Measurements from ENCODE around the gene ACAA2. TPM values are rescaled to one million over a fixed set of nuclear protein-coding genes. Genes with fewer than 3 reads are reported as not detected.

The ACAA2 gene
- total and polyA plus RNA-seq, 4 donors = 55.6 to 1,315 (median 646) TPM

DNA sequence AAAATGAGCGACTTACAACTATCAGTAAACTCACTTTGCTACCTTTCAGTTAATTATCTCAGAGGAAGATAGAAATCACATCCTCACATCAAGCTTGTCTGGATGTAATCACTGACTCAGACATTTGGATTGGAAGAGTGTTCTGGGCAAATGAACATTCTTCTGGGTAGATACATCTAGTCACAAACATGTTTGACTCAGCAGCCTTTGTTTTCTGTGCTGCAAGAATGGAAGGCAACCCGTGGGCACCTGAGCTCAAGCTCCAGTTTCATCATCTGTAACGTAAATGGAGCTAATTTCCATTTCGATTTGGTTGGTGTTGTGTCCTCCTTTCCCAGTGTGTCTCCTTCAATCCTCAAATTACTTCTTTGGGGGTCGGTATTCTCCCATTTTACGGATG, 58.5 kb downstream of the ACAA2 start:
- WGBS = 95% methylated on average over 6 of the region's 6 CpGs
- Histone ChIP-seq H3K27me3 (ENCODE audit: control insufficient read depth in 4 of 4, insufficient read depth in 4 of 4, low read length in 3 of 4) (no peaks in the 10 kb centered on the region), H3K4me1 (ENCODE audit: control insufficient read depth in 4 of 4, insufficient read depth in 4 of 4, low read length in 3 of 4) (peaks cover 6 to 24% (median 18%) of the 10 kb centered on the region in 4 donors), H3K9me3 (ENCODE audit: control insufficient read depth in 4 of 4, low read length in 3 of 4) (no peaks in the 10 kb centered on the region), H3K27ac (ENCODE audit: low read depth in 1 of 2, low read length in 2 of 2) (no peak overlapping the region), H3K4me3 (ENCODE audit: low read depth in 1 of 3, low read length in 3 of 3) (no peak overlapping the region), H3K9ac (ENCODE audit: low read depth in 1 of 2, low read length in 2 of 2) (no peak overlapping the region), H3K36me3 (ENCODE audit: control insufficient read depth in 4 of 4, insufficient read depth in 3 of 4, low read depth in 1 of 4, low read length in 3 of 4) (no peaks in the 10 kb centered on the region)
- DNase-seq (ENCODE audit: low spot score) = no peak
- no peak for TF ChIP-seq RAD21 (IDR thresholded peaks at IDR 0.05)
- TF ChIP-seq EGR1 (IDR thresholded peaks at IDR 0.05; ENCODE audit: low read depth in 2 of 2) = no peak
- no peak for TF ChIP-seq RXRA (IDR thresholded peaks at IDR 0.05)
- no peak for TF ChIP-seq HNF4A (conservative IDR thresholded peaks at IDR 0.05)
- TF ChIP-seq FOXA2 (IDR thresholded peaks at IDR 0.05) = no peak
- TF ChIP-seq HNF4G (IDR thresholded peaks at IDR 0.05) = no peak
- no peak for TF ChIP-seq MAX (IDR thresholded peaks at IDR 0.05)
- TF ChIP-seq, protein P1, sequence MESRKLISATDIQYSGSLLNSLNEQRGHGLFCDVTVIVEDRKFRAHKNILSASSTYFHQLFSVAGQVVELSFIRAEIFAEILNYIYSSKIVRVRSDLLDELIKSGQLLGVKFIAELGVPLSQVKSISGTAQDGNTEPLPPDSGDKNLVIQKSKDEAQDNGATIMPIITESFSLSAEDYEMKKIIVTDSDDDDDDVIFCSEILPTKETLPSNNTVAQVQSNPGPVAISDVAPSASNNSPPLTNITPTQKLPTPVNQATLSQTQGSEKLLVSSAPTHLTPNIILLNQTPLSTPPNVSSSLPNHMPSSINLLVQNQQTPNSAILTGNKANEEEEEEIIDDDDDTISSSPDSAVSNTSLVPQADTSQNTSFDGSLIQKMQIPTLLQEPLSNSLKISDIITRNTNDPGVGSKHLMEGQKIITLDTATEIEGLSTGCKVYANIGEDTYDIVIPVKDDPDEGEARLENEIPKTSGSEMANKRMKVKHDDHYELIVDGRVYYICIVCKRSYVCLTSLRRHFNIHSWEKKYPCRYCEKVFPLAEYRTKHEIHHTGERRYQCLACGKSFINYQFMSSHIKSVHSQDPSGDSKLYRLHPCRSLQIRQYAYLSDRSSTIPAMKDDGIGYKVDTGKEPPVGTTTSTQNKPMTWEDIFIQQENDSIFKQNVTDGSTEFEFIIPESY (IDR thresholded peaks at IDR 0.05) = no peak
- TF ChIP-seq FOXA1 (IDR thresholded peaks at IDR 0.05) = no peak
- no peak for TF ChIP-seq JUND (IDR thresholded peaks at IDR 0.05)
- TF ChIP-seq, protein P2, sequence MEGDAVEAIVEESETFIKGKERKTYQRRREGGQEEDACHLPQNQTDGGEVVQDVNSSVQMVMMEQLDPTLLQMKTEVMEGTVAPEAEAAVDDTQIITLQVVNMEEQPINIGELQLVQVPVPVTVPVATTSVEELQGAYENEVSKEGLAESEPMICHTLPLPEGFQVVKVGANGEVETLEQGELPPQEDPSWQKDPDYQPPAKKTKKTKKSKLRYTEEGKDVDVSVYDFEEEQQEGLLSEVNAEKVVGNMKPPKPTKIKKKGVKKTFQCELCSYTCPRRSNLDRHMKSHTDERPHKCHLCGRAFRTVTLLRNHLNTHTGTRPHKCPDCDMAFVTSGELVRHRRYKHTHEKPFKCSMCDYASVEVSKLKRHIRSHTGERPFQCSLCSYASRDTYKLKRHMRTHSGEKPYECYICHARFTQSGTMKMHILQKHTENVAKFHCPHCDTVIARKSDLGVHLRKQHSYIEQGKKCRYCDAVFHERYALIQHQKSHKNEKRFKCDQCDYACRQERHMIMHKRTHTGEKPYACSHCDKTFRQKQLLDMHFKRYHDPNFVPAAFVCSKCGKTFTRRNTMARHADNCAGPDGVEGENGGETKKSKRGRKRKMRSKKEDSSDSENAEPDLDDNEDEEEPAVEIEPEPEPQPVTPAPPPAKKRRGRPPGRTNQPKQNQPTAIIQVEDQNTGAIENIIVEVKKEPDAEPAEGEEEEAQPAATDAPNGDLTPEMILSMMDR (IDR thresholded peaks at IDR 0.05; ENCODE audit: low read depth, low read length, missing input control) = no peak
- TF ChIP-seq, protein P3, sequence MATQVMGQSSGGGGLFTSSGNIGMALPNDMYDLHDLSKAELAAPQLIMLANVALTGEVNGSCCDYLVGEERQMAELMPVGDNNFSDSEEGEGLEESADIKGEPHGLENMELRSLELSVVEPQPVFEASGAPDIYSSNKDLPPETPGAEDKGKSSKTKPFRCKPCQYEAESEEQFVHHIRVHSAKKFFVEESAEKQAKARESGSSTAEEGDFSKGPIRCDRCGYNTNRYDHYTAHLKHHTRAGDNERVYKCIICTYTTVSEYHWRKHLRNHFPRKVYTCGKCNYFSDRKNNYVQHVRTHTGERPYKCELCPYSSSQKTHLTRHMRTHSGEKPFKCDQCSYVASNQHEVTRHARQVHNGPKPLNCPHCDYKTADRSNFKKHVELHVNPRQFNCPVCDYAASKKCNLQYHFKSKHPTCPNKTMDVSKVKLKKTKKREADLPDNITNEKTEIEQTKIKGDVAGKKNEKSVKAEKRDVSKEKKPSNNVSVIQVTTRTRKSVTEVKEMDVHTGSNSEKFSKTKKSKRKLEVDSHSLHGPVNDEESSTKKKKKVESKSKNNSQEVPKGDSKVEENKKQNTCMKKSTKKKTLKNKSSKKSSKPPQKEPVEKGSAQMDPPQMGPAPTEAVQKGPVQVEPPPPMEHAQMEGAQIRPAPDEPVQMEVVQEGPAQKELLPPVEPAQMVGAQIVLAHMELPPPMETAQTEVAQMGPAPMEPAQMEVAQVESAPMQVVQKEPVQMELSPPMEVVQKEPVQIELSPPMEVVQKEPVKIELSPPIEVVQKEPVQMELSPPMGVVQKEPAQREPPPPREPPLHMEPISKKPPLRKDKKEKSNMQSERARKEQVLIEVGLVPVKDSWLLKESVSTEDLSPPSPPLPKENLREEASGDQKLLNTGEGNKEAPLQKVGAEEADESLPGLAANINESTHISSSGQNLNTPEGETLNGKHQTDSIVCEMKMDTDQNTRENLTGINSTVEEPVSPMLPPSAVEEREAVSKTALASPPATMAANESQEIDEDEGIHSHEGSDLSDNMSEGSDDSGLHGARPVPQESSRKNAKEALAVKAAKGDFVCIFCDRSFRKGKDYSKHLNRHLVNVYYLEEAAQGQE (IDR thresholded peaks at IDR 0.05) = no peak
- TF ChIP-seq, protein P4, sequence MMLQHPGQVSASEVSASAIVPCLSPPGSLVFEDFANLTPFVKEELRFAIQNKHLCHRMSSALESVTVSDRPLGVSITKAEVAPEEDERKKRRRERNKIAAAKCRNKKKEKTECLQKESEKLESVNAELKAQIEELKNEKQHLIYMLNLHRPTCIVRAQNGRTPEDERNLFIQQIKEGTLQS (IDR thresholded peaks at IDR 0.05) = no peak
- no peak for TF ChIP-seq GABPA (IDR thresholded peaks at IDR 0.05 in 1 of 2, conservative IDR thresholded peaks at IDR 0.05 in 1 of 2)
- TF ChIP-seq NR2F2 (IDR thresholded peaks at IDR 0.05) = no peak

GRCh38 chr18:49753643-49754042, 59.7 kb downstream of the ACAA2 start:
- Histone ChIP-seq H3K9me3 (ENCODE audit: control insufficient read depth in 4 of 4, low read length in 3 of 4) (no peaks in the 10 kb centered on the region), H3K4me1 (ENCODE audit: control insufficient read depth in 4 of 4, insufficient read depth in 4 of 4, low read length in 3 of 4) (peaks cover 6 to 24% (median 18%) of the 10 kb centered on the region in 4 donors), H3K27ac (ENCODE audit: low read depth in 1 of 2, low read length in 2 of 2) (no peak overlapping the region), H3K36me3 (ENCODE audit: control insufficient read depth in 4 of 4, insufficient read depth in 3 of 4, low read depth in 1 of 4, low read length in 3 of 4) (no peaks in the 10 kb centered on the region), H3K4me3 (ENCODE audit: low read depth in 1 of 3, low read length in 3 of 3) (no peak overlapping the region), H3K9ac (ENCODE audit: low read depth in 1 of 2, low read length in 2 of 2) (no peak overlapping the region), H3K27me3 (ENCODE audit: control insufficient read depth in 4 of 4, insufficient read depth in 4 of 4, low read length in 3 of 4) (no peaks in the 10 kb centered on the region)
- 100% methylated on average over 1 of the region's 1 CpG for WGBS
- DNase-seq (ENCODE audit: low spot score) = no peak
- TF ChIP-seq HNF4A (conservative IDR thresholded peaks at IDR 0.05) = no peak
- TF ChIP-seq NR2F2 (IDR thresholded peaks at IDR 0.05) = no peak
- no peak for TF ChIP-seq HNF4G (IDR thresholded peaks at IDR 0.05)
- no peak for TF ChIP-seq JUND (IDR thresholded peaks at IDR 0.05)
- TF ChIP-seq EGR1 (IDR thresholded peaks at IDR 0.05; ENCODE audit: low read depth in 2 of 2) = no peak
- no peak for TF ChIP-seq FOXA1 (IDR thresholded peaks at IDR 0.05)
- no peak for TF ChIP-seq RXRA (IDR thresholded peaks at IDR 0.05)
- no peak for TF ChIP-seq RAD21 (IDR thresholded peaks at IDR 0.05)
- TF ChIP-seq, protein P3 (IDR thresholded peaks at IDR 0.05) = no peak
- no peak for TF ChIP-seq MAX (IDR thresholded peaks at IDR 0.05)
- TF ChIP-seq, protein P1 (IDR thresholded peaks at IDR 0.05) = no peak
- TF ChIP-seq, protein P4 (IDR thresholded peaks at IDR 0.05) = no peak
- no peak for TF ChIP-seq TAF1 (conservative IDR thresholded peaks at IDR 0.05)
- TF ChIP-seq GABPA (IDR thresholded peaks at IDR 0.05 in 1 of 2, conservative IDR thresholded peaks at IDR 0.05 in 1 of 2) = no peak
